Measurements from ENCODE around the gene NT5C3A. TPM values are rescaled to one million over a fixed set of nuclear protein-coding genes. Genes with fewer than 3 reads are reported as not detected.

NT5C3A gene
- polyA plus RNA-seq, 1 experiment, result 20.3 TPM

DNA sequence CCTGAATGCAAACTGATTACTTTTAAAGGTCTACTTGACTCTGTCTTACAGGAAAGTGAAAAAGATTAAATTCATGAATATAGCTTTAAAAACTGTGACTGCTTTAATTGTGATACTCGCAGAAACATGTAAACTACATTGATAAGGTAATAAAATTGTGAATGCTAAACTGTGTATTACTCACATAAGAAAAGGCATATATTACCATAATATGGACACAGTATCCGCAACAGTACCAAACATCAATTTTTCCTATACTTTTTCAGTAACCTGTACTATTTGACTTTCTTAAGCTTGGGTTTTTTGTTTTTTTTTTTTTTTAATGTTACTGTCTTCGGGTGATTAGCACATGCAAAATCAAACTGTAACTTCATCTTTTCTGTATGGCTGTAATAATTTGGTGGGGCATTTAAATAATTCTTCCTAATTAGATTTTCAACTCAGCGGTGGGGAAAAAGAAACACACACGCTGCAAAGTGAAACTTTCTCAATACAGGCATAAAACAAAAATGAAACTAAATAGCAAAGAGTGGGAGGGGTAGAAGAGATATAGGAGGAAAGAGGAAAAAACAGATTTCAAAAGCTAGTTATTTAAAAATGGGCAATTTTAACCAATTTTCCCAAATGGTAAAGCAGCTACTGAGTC, 23.2 kb downstream of the NT5C3A start:
- no peak overlapping the region for H3K27ac ChIP-seq (ENCODE audit: low read depth, low read length)

DNA sequence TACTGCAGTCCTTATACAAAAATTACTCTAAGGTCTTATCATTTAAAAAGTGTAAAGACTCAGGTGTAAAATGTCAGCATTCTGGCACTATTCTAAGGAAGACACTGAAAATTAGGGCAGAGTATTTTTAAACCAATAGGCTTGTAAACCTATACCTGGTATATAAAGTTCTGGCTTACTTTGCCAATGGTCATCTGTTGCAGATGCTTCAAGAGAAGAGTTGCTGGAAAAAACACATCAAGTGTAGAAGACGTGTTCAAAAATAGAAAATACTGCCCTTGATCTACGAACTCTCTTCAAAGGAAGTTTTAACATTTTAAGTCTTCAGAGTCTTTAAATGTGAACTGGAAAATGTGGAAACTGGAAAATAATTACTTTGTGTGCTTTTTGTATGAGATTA, 23.9 kb downstream of the NT5C3A start:
- ChIA-PET CTCF (interaction anchor here (0.6 to 1.0 kb wide), 2 partner anchors 147 to 193 kb away, joined by 3 read pairs; no protein-coding TSS in a partner anchor), POLR2A (no interaction called here)
- TF ChIP-seq, protein P1, sequence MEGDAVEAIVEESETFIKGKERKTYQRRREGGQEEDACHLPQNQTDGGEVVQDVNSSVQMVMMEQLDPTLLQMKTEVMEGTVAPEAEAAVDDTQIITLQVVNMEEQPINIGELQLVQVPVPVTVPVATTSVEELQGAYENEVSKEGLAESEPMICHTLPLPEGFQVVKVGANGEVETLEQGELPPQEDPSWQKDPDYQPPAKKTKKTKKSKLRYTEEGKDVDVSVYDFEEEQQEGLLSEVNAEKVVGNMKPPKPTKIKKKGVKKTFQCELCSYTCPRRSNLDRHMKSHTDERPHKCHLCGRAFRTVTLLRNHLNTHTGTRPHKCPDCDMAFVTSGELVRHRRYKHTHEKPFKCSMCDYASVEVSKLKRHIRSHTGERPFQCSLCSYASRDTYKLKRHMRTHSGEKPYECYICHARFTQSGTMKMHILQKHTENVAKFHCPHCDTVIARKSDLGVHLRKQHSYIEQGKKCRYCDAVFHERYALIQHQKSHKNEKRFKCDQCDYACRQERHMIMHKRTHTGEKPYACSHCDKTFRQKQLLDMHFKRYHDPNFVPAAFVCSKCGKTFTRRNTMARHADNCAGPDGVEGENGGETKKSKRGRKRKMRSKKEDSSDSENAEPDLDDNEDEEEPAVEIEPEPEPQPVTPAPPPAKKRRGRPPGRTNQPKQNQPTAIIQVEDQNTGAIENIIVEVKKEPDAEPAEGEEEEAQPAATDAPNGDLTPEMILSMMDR (IDR thresholded peaks at IDR 0.05; ENCODE audit: low read depth, low read length), result no peak
- DNase-seq (ENCODE audit: low read depth, low spot score), result no peak
- Histone ChIP-seq H3K9me3 (ENCODE audit: control insufficient read depth, insufficient read depth, low read length) (no peaks in the 10 kb centered on the region), H3K27me3 (ENCODE audit: control insufficient read depth, insufficient read depth, low read length) (no peaks in the 10 kb centered on the region), H3K27ac (ENCODE audit: low read depth, low read length) (no peak overlapping the region), H3K4me3 (ENCODE audit: low read depth, low read length) (no peak overlapping the region)

More for the DNA sequence above, 23.2 kb downstream of the NT5C3A start:
- Histone ChIP-seq H3K27me3 (ENCODE audit: control insufficient read depth, insufficient read depth, low read length) (no peaks in the 10 kb centered on the region), H3K4me3 (ENCODE audit: low read depth, low read length) (peak overlapping the region; percentile 45), H3K9me3 (ENCODE audit: control insufficient read depth, insufficient read depth, low read length) (no peaks in the 10 kb centered on the region)
- TF ChIP-seq, protein P1 (IDR thresholded peaks at IDR 0.05; ENCODE audit: low read depth, low read length), result no peak
- ChIA-PET CTCF (interaction anchor here (0.6 to 1.8 kb wide), 4 partner anchors 68 to 893 kb away, joined by 3 to 10 read pairs (median 3); no protein-coding TSS in a partner anchor), POLR2A (no interaction called here)
- DNase-seq (ENCODE audit: low read depth, low spot score), result no peak

DNA sequence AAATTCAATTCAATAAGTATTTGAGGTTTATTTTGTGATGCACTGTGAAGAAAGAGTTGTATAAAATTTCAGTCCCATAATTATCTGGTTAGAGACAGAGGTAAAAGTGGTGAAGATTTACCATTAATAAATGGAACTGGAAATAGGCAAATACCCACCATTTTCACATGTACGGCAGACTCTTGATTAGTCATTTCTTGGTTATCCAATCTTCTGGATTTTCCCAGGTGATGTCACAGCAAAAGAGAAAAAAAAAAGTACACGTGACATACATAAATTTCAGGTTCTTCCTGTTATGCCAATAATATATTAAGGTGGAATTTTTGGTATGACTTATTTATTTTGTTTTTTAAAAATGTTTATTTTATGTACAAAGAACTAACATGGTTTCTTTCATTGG, 26.8 kb downstream of the NT5C3A start:
- TF ChIP-seq, protein P1 (IDR thresholded peaks at IDR 0.05; ENCODE audit: low read depth, low read length), result no peak
- Histone ChIP-seq H3K9me3 (ENCODE audit: control insufficient read depth, insufficient read depth, low read length) (no peaks in the 10 kb centered on the region), H3K27me3 (ENCODE audit: control insufficient read depth, insufficient read depth, low read length) (no peaks in the 10 kb centered on the region), H3K27ac (ENCODE audit: low read depth, low read length) (no peak overlapping the region), H3K4me3 (ENCODE audit: low read depth, low read length) (no peak overlapping the region)
- ChIA-PET POLR2A (interaction anchor here (0.6 kb wide), 1 partner anchor 17 kb away, joined by 3 read pairs; no protein-coding TSS in a partner anchor), CTCF (interaction anchor here (0.6 to 1.8 kb wide), 2 partner anchors 189 to 190 kb away, joined by 3 to 6 read pairs; no protein-coding TSS in a partner anchor)
- DNase-seq (ENCODE audit: low read depth, low spot score), result no peak

DNA sequence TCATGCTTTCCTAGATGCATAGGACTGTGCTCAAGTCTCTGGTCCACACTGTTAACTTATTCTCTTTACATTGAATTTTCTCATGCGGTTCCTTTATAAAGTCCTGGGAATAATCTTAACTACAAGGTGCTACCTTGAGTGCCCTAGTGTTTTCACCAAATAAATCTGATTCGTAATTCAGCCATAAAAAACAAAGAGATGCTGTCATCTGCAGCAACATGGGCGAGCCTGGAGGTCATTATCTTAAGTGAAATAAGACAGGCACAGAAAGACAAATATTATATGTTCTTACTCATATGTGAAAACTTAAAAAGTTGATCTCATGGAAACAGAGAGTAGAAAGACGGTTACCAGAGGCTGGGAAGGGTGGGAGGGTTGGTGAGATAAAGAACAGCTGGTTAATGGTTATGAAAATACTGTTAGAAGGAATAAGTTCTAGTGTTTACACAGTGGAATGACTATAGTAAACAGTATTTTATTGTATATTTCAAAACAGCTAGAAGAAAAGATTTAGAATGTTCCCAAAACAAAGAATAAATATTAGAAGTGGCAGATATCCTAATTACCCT, 38.3 kb downstream of the NT5C3A start:
- POLR2A ChIA-PET, result interaction anchor here (1.0 kb wide), 1 partner anchor 67 kb away, joined by 4 read pairs; the partner anchor contains the start of gene FKBP9
- no peaks in the 10 kb centered on the region for H3K27me3 ChIP-seq (ENCODE audit: control insufficient read depth, insufficient read depth, low read length)
- peak; percentile 32 for DNase-seq (ENCODE audit: low read depth, low spot score)
- no peak overlapping the region for H3K4me3 ChIP-seq (ENCODE audit: low read depth, low read length)
- TF ChIP-seq, protein P1 (IDR thresholded peaks at IDR 0.05; ENCODE audit: low read depth, low read length), result no peak
- CTCF ChIA-PET, result no interaction called here
- H3K9me3 ChIP-seq (ENCODE audit: control insufficient read depth, insufficient read depth, low read length), result no peaks in the 10 kb centered on the region
- peak overlapping the region; percentile 41 for H3K27ac ChIP-seq (ENCODE audit: low read depth, low read length)

DNA sequence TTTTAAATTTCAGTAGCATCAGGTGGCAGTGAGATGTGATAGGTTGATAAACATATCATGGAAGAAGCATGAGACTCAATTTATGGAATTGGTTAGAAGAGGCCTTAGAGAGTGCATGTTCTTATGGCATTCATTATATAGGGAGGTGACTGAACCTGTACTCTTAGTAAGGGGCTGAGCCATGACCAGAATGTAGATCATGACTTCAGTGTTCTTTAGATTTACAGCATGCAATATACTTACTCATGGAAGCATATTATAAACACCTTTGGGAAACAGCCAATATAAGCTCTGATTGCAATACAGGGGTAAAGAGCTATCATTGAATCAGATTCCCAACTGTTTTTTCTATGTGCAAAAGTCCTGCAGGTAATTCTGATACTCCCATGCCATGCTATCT, 50.2 kb downstream of the NT5C3A start:
- POLR2A ChIA-PET, result no interaction called here

More for the DNA sequence above, 50.2 kb downstream of the NT5C3A start:
- CTCF ChIA-PET, result interaction anchor here (0.5 to 0.9 kb wide), 2 partner anchors 69 to 78 kb away, joined by 3 to 4 read pairs; no protein-coding TSS in a partner anchor
- DNase-seq (ENCODE audit: low read depth, low spot score), result no peak
- no peaks in the 10 kb centered on the region for H3K27me3 ChIP-seq (ENCODE audit: control insufficient read depth, insufficient read depth, low read length)
- H3K9me3 ChIP-seq (ENCODE audit: control insufficient read depth, insufficient read depth, low read length), result no peaks in the 10 kb centered on the region
- no peak overlapping the region for H3K4me3 ChIP-seq (ENCODE audit: low read depth, low read length)
- TF ChIP-seq, protein P1 (IDR thresholded peaks at IDR 0.05; ENCODE audit: low read depth, low read length), result no peak
- H3K27ac ChIP-seq (ENCODE audit: low read depth, low read length), result no peak overlapping the region

Measured in AG04450 (cell line).